Fibroblast of lung (primary cell): ENCODE results near the gene WDR26. TPM values are rescaled to one million over a fixed set of nuclear protein-coding genes. Genes with fewer than 3 reads are reported as not detected.
"Not testable (repeated sequence)": the region's sequence is repeated elsewhere in the genome, so short reads cannot be mapped to it uniquely, and the experiment has no call there.

Experiments used
- DNase-seq, 2 donors: peaks; one replicate each; pipeline versions ENCODE4 v3.0.0 to v3.0.0-alpha.2; 2010; ENCODE audit warnings: low read depth in 2 of 2
- H2AFZ ChIP-seq: 2 replicates; pipeline ENCODE4 v1.5.1; 2012; ENCODE audit warnings: low read length, control low read depth, inconsistent platforms
- H3K27ac ChIP-seq: 2 replicates; pipeline ENCODE4 v1.5.1; 2011; ENCODE audit warnings: low read length, control low read depth; ENCODE audit not compliant: insufficient read depth
- H3K27me3 ChIP-seq: 2 replicates; pipeline ENCODE4 v1.5.1; 2011; ENCODE audit warnings: mild to moderate bottlenecking, low read length; ENCODE audit not compliant: control insufficient read depth, insufficient read depth
- H3K36me3 ChIP-seq: 2 replicates; pipeline ENCODE4 v1.5.1; 2011; ENCODE audit warnings: low read length; ENCODE audit not compliant: control insufficient read depth, insufficient read depth
- H3K4me1 ChIP-seq: 2 replicates; pipeline ENCODE4 v1.5.1; 2011; ENCODE audit warnings: low read length; ENCODE audit not compliant: control insufficient read depth, insufficient read depth; ENCODE audit errors: extremely low read depth
- H3K4me2 ChIP-seq: 2 replicates; pipeline ENCODE4 v1.5.1; 2011; ENCODE audit warnings: low read length, control low read depth; ENCODE audit not compliant: insufficient read depth; ENCODE audit errors: extremely low read depth
- H3K4me3 ChIP-seq, 4 experiments: fragments of 200-600 bp in 1 of 4; sonication (generic) in 1 of 4; replicated peaks in 1 of 4; 2 replicates each; pipeline ENCODE4 v1.5.1; 2011 to 2016; ENCODE audit warnings: low read length in 4 of 4, low read depth in 3 of 4, mild to moderate bottlenecking in 3 of 4, control low read depth in 2 of 4, inconsistent platforms in 1 of 4, mixed read lengths in 1 of 4; ENCODE audit not compliant: insufficient read depth in 1 of 4; ENCODE audit errors: control extremely low read depth in 1 of 4
- H3K79me2 ChIP-seq: 2 replicates; pipeline ENCODE4 v1.5.1; 2012; ENCODE audit warnings: mild to moderate bottlenecking, low read length, inconsistent platforms; ENCODE audit not compliant: control insufficient read depth, insufficient read depth
- H3K9ac ChIP-seq: 2 replicates; pipeline ENCODE4 v1.5.1; 2011; ENCODE audit warnings: mild to moderate bottlenecking, low read length, control low read depth; ENCODE audit not compliant: insufficient read depth
- H3K9me3 ChIP-seq: 2 replicates; pipeline ENCODE4 v1.5.1; 2012; ENCODE audit warnings: low read depth, low read length; ENCODE audit not compliant: control insufficient read depth, insufficient read depth
- H4K20me1 ChIP-seq: 2 replicates; pipeline ENCODE4 v1.5.1; 2011; ENCODE audit warnings: low read length; ENCODE audit not compliant: control insufficient read depth, insufficient read depth; ENCODE audit errors: extremely low read depth
- EZH2 ChIP-seq: IDR thresholded peaks from 2 replicates; pipeline ENCODE4 v1.5.1; 2012; ENCODE audit warnings: low read length, control low read depth, mild to moderate bottlenecking; ENCODE audit errors: missing control alignments
- polyA plus RNA-seq, 2 donors: library from polyadenylated mRNA; depleted of rRNA in 1 of 2; stranded (reverse) in 1 of 2; unstranded in 1 of 2; fragments of >200 nt; gene quantifications; 2 replicates each; pipeline ENCODE4 v1.2.1, GENCODE V29; 2011 to 2012; ENCODE audit warnings: missing spikeins in 1 of 2
- total RNA-seq: library from RNA; depleted of rRNA; stranded (reverse); fragments of >200 nt; gene quantifications from 2 replicates; pipeline ENCODE4 v1.2.1, GENCODE V29; 2014
- TF ChIP-seq, protein P1 (sequence below), 2 donors: IDR thresholded peaks in 1 of 2; conservative IDR thresholded peaks in 1 of 2; 1 replicate in 1 of 2; 2 replicates in 1 of 2; pipeline ENCODE4 v1.5.1; 2011 to 2012; ENCODE audit warnings: low read length in 2 of 2, control low read depth in 1 of 2, inconsistent platforms in 1 of 2, low read depth in 1 of 2, mild to moderate bottlenecking in 1 of 2

Gene WDR26
- total and polyA plus RNA-seq, 2 donors (not counting 1 experiment from before 2014, with no cell fraction given), result 70.4 to 83.4 TPM

DNA sequence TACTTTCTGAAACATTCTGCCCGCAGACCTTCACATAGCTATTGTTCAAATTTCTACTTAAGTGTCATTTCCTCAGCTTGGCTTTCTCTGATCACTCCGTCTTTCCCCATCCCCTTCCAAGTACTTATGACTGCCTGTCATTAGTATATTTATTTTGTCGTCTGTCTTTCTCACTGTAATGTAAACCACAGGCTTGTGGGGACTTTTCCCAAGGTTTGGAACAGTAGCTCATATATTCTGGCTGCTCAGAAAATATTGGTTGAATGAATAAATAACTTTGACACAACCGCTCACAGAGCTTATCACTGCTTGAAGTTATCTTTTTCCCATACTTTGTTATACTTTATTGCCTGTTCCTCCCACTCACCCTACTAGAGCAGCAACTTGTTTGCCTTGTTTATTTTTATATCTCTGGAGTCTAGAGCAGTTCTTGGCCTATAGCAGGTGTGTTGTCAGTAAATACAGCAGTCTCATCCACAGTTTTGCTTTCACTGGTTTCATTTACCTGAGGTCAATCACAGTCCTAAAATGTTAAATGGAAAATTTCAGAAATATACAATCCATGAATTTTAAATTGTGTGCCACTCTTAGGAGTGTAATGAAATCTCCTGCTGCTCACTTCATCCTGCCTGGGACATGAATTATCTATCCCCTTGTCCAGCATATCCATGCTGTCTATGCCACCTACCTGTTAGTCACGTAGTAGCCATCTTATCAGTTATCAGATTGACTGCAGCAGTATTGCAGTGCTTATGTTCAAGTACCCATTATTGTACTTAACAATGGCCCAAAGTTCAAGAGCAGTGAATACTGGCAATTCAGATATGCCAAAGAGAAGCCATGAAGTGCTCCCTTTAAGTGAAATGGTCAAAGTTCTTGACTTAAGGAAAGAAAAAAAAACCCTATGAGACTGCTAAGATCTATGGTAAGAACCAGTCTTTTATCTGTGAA lies 80.3 kb downstream of the WDR26 start:
- Histone ChIP-seq H4K20me1 (no peaks in the 10 kb centered on the region), H3K27ac (no peak overlapping the region), H3K79me2 (peaks cover 18% of the 10 kb centered on the region), H3K4me3 (no peak overlapping the region), H3K27me3 (no peaks in the 10 kb centered on the region), H3K4me2 (no peak overlapping the region), H3K4me1 (peaks cover 3% of the 10 kb centered on the region), H3K36me3 (no peaks in the 10 kb centered on the region), H3K9me3 (no peaks in the 10 kb centered on the region), H3K9ac (no peak overlapping the region), H2AFZ (no peak overlapping the region)
- TF ChIP-seq EZH2, result no peak
- TF ChIP-seq, protein P1, sequence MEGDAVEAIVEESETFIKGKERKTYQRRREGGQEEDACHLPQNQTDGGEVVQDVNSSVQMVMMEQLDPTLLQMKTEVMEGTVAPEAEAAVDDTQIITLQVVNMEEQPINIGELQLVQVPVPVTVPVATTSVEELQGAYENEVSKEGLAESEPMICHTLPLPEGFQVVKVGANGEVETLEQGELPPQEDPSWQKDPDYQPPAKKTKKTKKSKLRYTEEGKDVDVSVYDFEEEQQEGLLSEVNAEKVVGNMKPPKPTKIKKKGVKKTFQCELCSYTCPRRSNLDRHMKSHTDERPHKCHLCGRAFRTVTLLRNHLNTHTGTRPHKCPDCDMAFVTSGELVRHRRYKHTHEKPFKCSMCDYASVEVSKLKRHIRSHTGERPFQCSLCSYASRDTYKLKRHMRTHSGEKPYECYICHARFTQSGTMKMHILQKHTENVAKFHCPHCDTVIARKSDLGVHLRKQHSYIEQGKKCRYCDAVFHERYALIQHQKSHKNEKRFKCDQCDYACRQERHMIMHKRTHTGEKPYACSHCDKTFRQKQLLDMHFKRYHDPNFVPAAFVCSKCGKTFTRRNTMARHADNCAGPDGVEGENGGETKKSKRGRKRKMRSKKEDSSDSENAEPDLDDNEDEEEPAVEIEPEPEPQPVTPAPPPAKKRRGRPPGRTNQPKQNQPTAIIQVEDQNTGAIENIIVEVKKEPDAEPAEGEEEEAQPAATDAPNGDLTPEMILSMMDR (conservative IDR thresholded peaks at IDR 0.05 in 1 of 2, IDR thresholded peaks at IDR 0.05 in 1 of 2; ENCODE audit: low read depth in 1 of 2, low read length in 2 of 2), result no peak
- no peak for DNase-seq

DNA sequence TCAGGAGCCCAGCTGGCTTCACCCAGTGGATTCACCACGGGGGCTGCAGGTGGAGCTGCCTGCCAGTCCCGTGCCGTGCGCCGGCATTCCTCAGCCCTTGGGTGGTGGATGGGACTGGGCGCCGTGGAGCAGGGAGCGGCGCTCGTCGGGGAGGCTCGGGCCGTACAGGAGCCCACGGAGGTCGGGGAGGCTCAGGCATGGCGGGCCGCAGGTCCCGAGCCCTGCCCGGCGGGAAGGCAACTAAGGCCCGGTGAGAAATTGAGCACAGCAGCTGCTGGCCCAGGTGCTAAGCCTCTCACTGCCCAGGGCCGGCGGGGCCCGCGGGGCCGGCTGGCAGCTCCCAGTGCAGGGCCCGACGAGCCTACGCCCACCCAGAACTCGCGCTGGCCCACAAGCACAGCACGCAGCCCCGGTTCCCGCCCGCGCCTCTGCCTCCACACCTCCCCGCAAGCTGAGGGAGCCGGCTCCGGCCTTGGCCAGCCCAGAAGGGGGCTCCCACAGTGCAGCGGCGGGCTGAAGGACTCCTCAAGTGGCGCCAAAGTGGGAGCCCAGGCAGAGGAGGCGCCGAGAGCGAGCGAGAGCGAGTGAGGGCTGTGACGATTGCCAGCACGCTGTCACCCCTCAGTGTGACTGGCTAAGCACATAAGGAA lies 82.0 kb downstream of the WDR26 start:
- H3K9me3 ChIP-seq, H2AFZ ChIP-seq, H3K36me3 ChIP-seq, DNase-seq, H4K20me1 ChIP-seq, H3K4me2 ChIP-seq, H3K79me2 ChIP-seq, H3K9ac ChIP-seq, H3K4me3 ChIP-seq, H3K4me1 ChIP-seq, H3K27ac ChIP-seq, H3K27me3 ChIP-seq: not testable (repeated sequence)

DNA sequence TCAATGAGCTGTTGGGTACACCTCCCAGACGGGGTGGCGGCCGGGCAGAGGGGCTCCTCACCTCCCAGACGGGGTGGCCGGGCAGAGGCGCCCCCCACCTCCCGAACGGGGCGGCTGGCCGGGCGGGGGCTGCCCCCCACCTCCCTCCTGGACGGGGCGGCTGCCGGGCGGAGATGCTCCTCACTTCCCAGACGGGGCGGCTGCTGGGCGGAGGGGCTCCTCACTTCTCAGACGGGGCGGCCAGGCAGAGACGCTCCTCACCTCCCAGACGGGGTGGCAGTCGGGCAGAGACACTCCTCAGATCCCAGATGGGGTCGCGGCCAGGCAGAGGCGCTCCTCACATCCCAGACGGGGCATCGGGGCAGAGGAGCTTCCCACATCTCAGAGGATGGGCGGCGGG lies 84.9 kb downstream of the WDR26 start:
- H3K36me3 ChIP-seq, DNase-seq, H3K27me3 ChIP-seq, H3K9ac ChIP-seq, H3K79me2 ChIP-seq, H3K4me3 ChIP-seq, H3K4me1 ChIP-seq, H4K20me1 ChIP-seq, H3K9me3 ChIP-seq, H3K4me2 ChIP-seq, H3K27ac ChIP-seq, H2AFZ ChIP-seq: not testable (repeated sequence)

DNA sequence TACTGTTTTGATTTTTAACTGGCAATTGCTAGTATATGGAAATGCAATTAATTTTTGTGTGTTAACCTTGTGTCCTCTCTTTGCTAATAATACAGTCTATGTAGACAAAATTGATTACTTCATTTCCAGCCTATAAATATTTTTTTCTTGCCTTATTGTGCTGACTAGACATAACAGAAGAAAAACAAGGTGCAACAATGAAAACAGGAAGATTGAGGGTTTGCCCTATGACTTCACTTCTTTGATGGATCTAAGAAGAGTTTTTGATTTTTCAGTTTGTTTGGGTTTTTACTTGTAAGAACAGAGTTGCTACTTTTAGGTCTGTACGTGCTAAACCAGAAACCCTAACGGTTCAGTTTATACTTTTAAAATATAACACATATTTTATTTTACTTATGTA lies 86.5 kb downstream of the WDR26 start:
- H4K20me1 ChIP-seq, result no peaks in the 10 kb centered on the region
- H3K4me1 ChIP-seq, result no peaks in the 10 kb centered on the region
- no peaks in the 10 kb centered on the region for H3K27me3 ChIP-seq
- no peak overlapping the region for H3K9ac ChIP-seq
- no peaks in the 10 kb centered on the region for H3K79me2 ChIP-seq
- H3K9me3 ChIP-seq, result no peaks in the 10 kb centered on the region
- no peak overlapping the region for H2AFZ ChIP-seq
- no peak overlapping the region for H3K4me2 ChIP-seq
- TF ChIP-seq, protein P1 (conservative IDR thresholded peaks at IDR 0.05 in 1 of 2, IDR thresholded peaks at IDR 0.05 in 1 of 2; ENCODE audit: low read depth in 1 of 2, low read length in 2 of 2), result no peak
- no peak for TF ChIP-seq EZH2
- no peaks in the 10 kb centered on the region for H3K36me3 ChIP-seq
- no peak overlapping the region for H3K4me3 ChIP-seq
- no peak for DNase-seq
- no peak overlapping the region for H3K27ac ChIP-seq
